HEK293 (cell line): ENCODE measurements around the gene MTUS2.

ENCODE experiments used
- CTCF ChIA-PET: fragments of 350-600 bp; formaldehyde crosslinking; extraction: SDS; loops from one replicate; lab custom pipeline; 2021; ENCODE audit warnings: antibody characterized with exemption; lab: Yijun Ruan, JAX
- POLR2A ChIA-PET: fragments of 300-600 bp; formaldehyde crosslinking; extraction: SDS; loops from one replicate; lab custom pipeline; 2020; ENCODE audit warnings: antibody characterized with exemption, inconsistent platforms; lab: Yijun Ruan, JAX
- H3K27ac ChIP-seq: fragments of 200-500 bp; sonication (Bioruptor generic); 2 replicates; pipeline ENCODE4 v1.5.1; 2014; ENCODE audit warnings: low read depth, low read length, control low read depth, inconsistent platforms; ENCODE audit errors: extremely low read depth
- H3K36me3 ChIP-seq, 2 experiments: fragments of 200-500 bp in 1 of 2; sonication (Bioruptor generic) in 1 of 2; 1 replicate in 1 of 2; 2 replicates in 1 of 2; pipeline ENCODE4 v1.5.1; 2014 to 2017; ENCODE audit warnings: inconsistent platforms in 2 of 2, low read length in 2 of 2; ENCODE audit not compliant: control insufficient read depth in 2 of 2, insufficient read depth in 1 of 2
- H3K4me1 ChIP-seq: fragments of 200-500 bp; sonication (Bioruptor generic); 2 replicates; pipeline ENCODE4 v1.5.1; 2014; ENCODE audit warnings: mild to moderate bottlenecking, low read length, inconsistent platforms; ENCODE audit not compliant: control insufficient read depth, insufficient read depth
- H3K4me3 ChIP-seq: 2 replicates; pipeline ENCODE4 v1.5.1; 2011; ENCODE audit warnings: low read depth, mild to moderate bottlenecking, control low read depth, low read length, moderate library complexity
- H3K9me3 ChIP-seq: fragments of 200-500 bp; sonication (Bioruptor generic); 2 replicates; pipeline ENCODE4 v1.5.1; 2014; ENCODE audit warnings: low read depth, low read length, inconsistent platforms; ENCODE audit not compliant: control insufficient read depth, insufficient read depth
- EGR2 ChIP-seq: fragments of 450-650 bp; formaldehyde crosslinking; IDR thresholded peaks from 2 replicates; pipeline ENCODE4 v1.5.1; 2016; ENCODE audit warnings: low read depth, missing biosample characterization, missing genetic modification characterization
- GFI1B ChIP-seq: fragments of 450-650 bp; formaldehyde crosslinking; IDR thresholded peaks from 2 replicates; pipeline ENCODE4 v1.5.1; 2016; ENCODE audit warnings: missing biosample characterization, missing genetic modification characterization
- GLIS1 ChIP-seq: fragments of 450-650 bp; formaldehyde crosslinking; IDR thresholded peaks from 2 replicates; pipeline ENCODE4 v1.5.1; 2016; ENCODE audit warnings: missing biosample characterization, missing genetic modification characterization
- SCRT2 ChIP-seq: fragments of 450-650 bp; formaldehyde crosslinking; IDR thresholded peaks from 2 replicates; pipeline ENCODE4 v1.5.1; 2016; ENCODE audit warnings: missing biosample characterization, missing genetic modification characterization
- SETDB1 ChIP-seq: IDR thresholded peaks from one replicate; pipeline ENCODE4 v1.6.1; 2017; ENCODE audit warnings: mild to moderate bottlenecking, low read length, moderate library complexity, mixed read lengths; ENCODE audit not compliant: insufficient read length
- ZNF112 ChIP-seq: fragments of 450-650 bp; formaldehyde crosslinking; IDR thresholded peaks from 2 replicates; pipeline ENCODE4 v1.5.0; 2017; ENCODE audit warnings: missing biosample characterization, missing genetic modification characterization
- ZNF121 ChIP-seq: fragments of 450-650 bp; formaldehyde crosslinking; IDR thresholded peaks from 2 replicates; pipeline ENCODE4 v1.5.1; 2016; ENCODE audit warnings: missing biosample characterization, missing genetic modification characterization
- ZNF155 ChIP-seq: fragments of 450-650 bp; formaldehyde crosslinking; IDR thresholded peaks from 2 replicates; pipeline ENCODE4 v1.5.1; 2016; ENCODE audit warnings: missing biosample characterization, missing genetic modification characterization
- ZNF202 ChIP-seq: fragments of 450-650 bp; formaldehyde crosslinking; IDR thresholded peaks from 2 replicates; pipeline ENCODE4 v1.5.1; 2016; ENCODE audit warnings: missing biosample characterization, missing genetic modification characterization, borderline replicate concordance
- ZNF426 ChIP-seq: fragments of 450-650 bp; formaldehyde crosslinking; IDR thresholded peaks from 2 replicates; pipeline ENCODE4 v1.5.1; 2017; ENCODE audit warnings: missing biosample characterization, missing genetic modification characterization, mild to moderate bottlenecking, inconsistent platforms, moderate library complexity
- ZNF549 ChIP-seq: fragments of 450-650 bp; IDR thresholded peaks from 2 replicates; pipeline ENCODE4 v1.5.1; 2018; ENCODE audit warnings: missing biosample characterization, missing genetic modification characterization, mild to moderate bottlenecking, inconsistent platforms, moderate library complexity
- ZNF558 ChIP-seq: fragments of 450-650 bp; formaldehyde crosslinking; IDR thresholded peaks from 2 replicates; pipeline ENCODE4 v1.5.1; 2016; ENCODE audit warnings: missing biosample characterization, missing genetic modification characterization
- ZNF664 ChIP-seq: fragments of 450-650 bp; formaldehyde crosslinking; IDR thresholded peaks from 2 replicates; pipeline ENCODE4 v1.5.1; 2016; ENCODE audit warnings: missing biosample characterization, missing genetic modification characterization
- ZNF677 ChIP-seq: fragments of 450-650 bp; IDR thresholded peaks from 2 replicates; pipeline ENCODE4 v1.5.0; 2018; ENCODE audit warnings: missing biosample characterization, mild to moderate bottlenecking, missing genetic modification characterization, moderate library complexity
- ZSCAN23 ChIP-seq: fragments of 450-650 bp; formaldehyde crosslinking; IDR thresholded peaks from 2 replicates; pipeline ENCODE4 v1.5.1; 2016; ENCODE audit warnings: missing biosample characterization, missing genetic modification characterization
- TF ChIP-seq, protein P1 (sequence below): fragments of 450-650 bp; IDR thresholded peaks from 2 replicates; pipeline ENCODE4 v1.5.1; 2018; ENCODE audit warnings: missing biosample characterization, missing genetic modification characterization
- TF ChIP-seq, protein P2 (sequence below): fragments of 450-650 bp; IDR thresholded peaks from 2 replicates; pipeline ENCODE4 v1.5.1; 2018; ENCODE audit warnings: missing biosample characterization, mild to moderate bottlenecking, missing genetic modification characterization
- TF ChIP-seq, protein P3 (sequence below): fragments of 450-650 bp; formaldehyde crosslinking; IDR thresholded peaks from 2 replicates; pipeline ENCODE4 v1.5.1; 2017; ENCODE audit warnings: missing biosample characterization, missing genetic modification characterization
- TF ChIP-seq, protein P4 (sequence below): fragments of 450-650 bp; formaldehyde crosslinking; IDR thresholded peaks from 2 replicates; pipeline ENCODE4 v1.5.1; 2016; ENCODE audit warnings: missing biosample characterization, missing genetic modification characterization

The MTUS2 gene

DNA sequence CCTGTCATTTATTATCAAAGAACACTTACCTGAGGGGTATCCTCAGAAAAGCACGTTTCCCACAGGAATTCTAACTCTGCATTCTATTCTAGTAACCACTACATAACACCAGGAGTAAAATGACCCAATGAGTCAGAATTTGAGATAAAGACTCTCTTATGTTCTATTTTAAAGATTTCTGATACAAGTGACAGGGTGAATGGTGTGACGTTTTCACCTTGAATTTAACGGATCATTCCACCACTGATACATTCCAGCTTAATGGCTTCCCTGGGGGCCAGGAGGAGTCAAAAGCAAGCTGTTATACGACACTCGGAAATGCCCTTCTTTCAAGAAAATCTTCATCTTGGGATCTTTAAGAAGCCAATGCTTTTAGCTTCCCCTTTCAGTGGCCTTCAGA, 720.2 kb downstream of the MTUS2 start:
- Histone ChIP-seq H3K9me3 (no peaks in the 10 kb centered on the region), H3K4me1 (no peaks in the 10 kb centered on the region; the same call in 1 of the 2 replicates), H3K27ac (no peak overlapping the region), H3K36me3 (peaks cover 0 to 24% of the 10 kb centered on the region in 2 experiments; a peak in 1 of 3 replicates), H3K4me3 (no peak overlapping the region)
- CTCF ChIA-PET, result no interaction called here
- POLR2A ChIA-PET, result no interaction called here
- TF ChIP-seq, protein P1, sequence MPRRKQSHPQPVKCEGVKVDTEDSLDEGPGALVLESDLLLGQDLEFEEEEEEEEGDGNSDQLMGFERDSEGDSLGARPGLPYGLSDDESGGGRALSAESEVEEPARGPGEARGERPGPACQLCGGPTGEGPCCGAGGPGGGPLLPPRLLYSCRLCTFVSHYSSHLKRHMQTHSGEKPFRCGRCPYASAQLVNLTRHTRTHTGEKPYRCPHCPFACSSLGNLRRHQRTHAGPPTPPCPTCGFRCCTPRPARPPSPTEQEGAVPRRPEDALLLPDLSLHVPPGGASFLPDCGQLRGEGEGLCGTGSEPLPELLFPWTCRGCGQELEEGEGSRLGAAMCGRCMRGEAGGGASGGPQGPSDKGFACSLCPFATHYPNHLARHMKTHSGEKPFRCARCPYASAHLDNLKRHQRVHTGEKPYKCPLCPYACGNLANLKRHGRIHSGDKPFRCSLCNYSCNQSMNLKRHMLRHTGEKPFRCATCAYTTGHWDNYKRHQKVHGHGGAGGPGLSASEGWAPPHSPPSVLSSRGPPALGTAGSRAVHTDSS (tag by site-specific recombination), result no peak
- TF ChIP-seq ZNF121 (tag by site-specific recombination), result no peak
- TF ChIP-seq ZNF558 (tag by site-specific recombination), result no peak
- TF ChIP-seq SETDB1, result no peak
- TF ChIP-seq ZNF155 (tag by site-specific recombination), result no peak
- TF ChIP-seq, protein P2, sequence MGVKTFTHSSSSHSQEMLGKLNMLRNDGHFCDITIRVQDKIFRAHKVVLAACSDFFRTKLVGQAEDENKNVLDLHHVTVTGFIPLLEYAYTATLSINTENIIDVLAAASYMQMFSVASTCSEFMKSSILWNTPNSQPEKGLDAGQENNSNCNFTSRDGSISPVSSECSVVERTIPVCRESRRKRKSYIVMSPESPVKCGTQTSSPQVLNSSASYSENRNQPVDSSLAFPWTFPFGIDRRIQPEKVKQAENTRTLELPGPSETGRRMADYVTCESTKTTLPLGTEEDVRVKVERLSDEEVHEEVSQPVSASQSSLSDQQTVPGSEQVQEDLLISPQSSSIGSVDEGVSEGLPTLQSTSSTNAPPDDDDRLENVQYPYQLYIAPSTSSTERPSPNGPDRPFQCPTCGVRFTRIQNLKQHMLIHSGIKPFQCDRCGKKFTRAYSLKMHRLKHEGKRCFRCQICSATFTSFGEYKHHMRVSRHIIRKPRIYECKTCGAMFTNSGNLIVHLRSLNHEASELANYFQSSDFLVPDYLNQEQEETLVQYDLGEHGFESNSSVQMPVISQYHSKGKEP (tag by site-specific recombination), result no peak
- no peak for TF ChIP-seq ZNF677 (tag by site-specific recombination)
- no peak for TF ChIP-seq ZNF202 (tag by site-specific recombination)
- TF ChIP-seq, protein P3, sequence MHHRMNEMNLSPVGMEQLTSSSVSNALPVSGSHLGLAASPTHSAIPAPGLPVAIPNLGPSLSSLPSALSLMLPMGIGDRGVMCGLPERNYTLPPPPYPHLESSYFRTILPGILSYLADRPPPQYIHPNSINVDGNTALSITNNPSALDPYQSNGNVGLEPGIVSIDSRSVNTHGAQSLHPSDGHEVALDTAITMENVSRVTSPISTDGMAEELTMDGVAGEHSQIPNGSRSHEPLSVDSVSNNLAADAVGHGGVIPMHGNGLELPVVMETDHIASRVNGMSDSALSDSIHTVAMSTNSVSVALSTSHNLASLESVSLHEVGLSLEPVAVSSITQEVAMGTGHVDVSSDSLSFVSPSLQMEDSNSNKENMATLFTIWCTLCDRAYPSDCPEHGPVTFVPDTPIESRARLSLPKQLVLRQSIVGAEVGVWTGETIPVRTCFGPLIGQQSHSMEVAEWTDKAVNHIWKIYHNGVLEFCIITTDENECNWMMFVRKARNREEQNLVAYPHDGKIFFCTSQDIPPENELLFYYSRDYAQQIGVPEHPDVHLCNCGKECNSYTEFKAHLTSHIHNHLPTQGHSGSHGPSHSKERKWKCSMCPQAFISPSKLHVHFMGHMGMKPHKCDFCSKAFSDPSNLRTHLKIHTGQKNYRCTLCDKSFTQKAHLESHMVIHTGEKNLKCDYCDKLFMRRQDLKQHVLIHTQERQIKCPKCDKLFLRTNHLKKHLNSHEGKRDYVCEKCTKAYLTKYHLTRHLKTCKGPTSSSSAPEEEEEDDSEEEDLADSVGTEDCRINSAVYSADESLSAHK (tag by site-specific recombination), result no peak
- no peak for TF ChIP-seq ZNF549 (tag by site-specific recombination)
- TF ChIP-seq, protein P4, sequence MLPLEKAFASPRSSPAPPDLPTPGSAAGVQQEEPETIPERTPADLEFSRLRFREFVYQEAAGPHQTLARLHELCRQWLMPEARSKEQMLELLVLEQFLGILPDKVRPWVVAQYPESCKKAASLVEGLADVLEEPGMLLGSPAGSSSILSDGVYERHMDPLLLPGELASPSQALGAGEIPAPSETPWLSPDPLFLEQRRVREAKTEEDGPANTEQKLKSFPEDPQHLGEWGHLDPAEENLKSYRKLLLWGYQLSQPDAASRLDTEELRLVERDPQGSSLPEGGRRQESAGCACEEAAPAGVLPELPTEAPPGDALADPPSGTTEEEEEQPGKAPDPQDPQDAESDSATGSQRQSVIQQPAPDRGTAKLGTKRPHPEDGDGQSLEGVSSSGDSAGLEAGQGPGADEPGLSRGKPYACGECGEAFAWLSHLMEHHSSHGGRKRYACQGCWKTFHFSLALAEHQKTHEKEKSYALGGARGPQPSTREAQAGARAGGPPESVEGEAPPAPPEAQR (tag by site-specific recombination), result no peak
- TF ChIP-seq GLIS1 (tag by site-specific recombination), result no peak
- no peak for TF ChIP-seq ZNF112 (tag by site-specific recombination)
- TF ChIP-seq EGR2 (tag by site-specific recombination), result no peak
- TF ChIP-seq GFI1B, result no peak
- TF ChIP-seq ZSCAN23 (tag by site-specific recombination), result no peak
- no peak for TF ChIP-seq ZNF426 (tag by site-specific recombination)
- no peak for TF ChIP-seq ZNF664 (tag by site-specific recombination)

DNA sequence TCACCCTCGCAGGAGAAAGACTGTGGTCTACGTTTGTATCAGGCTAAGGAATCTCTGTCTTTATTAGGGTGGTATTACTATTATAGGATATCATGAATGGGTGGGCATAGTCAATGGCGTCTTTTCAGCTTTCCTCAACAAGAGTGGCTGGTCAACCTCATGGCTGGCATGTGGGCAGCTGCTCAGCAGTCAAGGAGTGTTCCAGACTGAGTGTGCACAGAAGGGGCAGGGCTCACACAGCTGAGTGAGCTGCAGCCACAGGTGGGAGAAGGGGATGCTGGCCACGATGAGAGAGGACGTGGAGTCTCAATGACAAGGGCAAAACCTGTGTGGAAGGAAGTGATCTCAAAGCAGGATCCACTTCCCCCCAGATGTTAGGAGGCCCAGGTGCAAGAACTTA, 720.7 kb downstream of the MTUS2 start:
- Histone ChIP-seq H3K4me3 (no peak overlapping the region), H3K27ac (no peak overlapping the region), H3K9me3 (no peaks in the 10 kb centered on the region), H3K4me1 (no peaks in the 10 kb centered on the region; the same call in 1 of the 2 replicates), H3K36me3 (peaks cover 0 to 21% of the 10 kb centered on the region in 2 experiments; a peak in 1 of 3 replicates)
- TF ChIP-seq ZSCAN23 (tag by site-specific recombination), result no peak
- TF ChIP-seq SCRT2 (tag by site-specific recombination), result peak; percentile 49; the same call in 1 of the 2 replicates
- ChIA-PET POLR2A (no interaction called here), CTCF (no interaction called here)
